ENCODE data around the gene MACIR.

The MACIR gene

GRCh38 chr5:103293719-103294118, 35.2 kb downstream of the MACIR start:
- DNase-seq: no peak

DNA sequence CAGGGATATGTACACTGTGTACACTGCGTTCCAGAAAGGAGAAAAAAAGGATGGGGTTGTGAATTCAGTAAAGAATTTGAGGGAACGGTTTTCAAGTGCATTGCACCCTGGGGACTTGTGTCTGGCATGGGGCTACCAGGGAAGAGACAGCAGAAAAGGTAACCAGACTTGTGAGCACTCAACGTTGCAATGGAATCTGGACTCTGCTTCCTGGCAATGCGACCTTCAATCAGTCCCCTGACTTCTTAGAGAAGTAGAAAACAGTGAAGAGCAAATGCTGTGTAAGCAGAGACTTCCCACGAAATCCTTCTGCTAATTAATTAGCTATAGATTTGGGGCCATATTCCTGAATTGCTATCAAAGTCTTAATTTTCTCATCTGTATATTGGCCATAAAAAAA, 36.3 kb downstream of the MACIR start:
- no peak for DNase-seq

DNA sequence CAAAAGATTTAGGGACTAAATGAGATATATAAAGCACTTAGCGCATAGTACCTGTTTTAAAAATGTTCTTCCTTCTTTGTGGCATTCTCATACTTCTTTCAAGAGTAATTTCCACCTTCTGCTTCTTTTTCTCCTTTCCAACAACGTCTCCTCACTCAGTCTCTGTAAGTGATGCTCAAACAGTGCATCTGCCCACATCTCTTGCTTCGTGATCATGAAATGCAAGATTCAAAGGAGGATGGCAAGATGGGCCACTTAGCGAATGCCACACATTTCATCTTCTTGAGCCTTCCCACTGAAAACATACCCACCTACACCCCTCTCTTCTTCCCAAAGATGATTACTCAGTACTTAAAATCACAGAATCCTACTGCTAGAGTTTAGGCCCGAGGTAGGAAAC, 36.9 kb downstream of the MACIR start:
- DNase-seq: no peak

GRCh38 chr5:103295871-103296270, 37.3 kb downstream of the MACIR start:
- no peak for DNase-seq

DNA sequence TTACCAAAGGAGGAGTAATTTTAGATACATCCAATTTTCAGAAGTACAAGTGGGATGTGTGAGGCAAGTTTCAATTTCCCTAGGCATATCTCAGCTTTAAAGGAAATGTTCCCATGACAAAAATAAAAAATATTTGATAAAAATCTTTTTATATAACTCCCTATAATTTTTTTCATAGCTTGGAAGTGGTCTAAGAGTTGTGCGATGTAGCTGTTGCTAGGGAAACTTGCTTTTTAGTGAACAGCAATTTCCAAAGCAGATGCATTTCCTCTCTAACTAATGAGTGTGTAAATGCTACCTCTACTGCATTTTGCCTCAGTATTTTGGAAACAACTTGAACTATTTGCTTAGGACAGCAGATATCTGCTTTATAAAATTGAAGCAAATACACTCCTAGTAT, 39.6 kb downstream of the MACIR start:
- no peak for DNase-seq

DNA sequence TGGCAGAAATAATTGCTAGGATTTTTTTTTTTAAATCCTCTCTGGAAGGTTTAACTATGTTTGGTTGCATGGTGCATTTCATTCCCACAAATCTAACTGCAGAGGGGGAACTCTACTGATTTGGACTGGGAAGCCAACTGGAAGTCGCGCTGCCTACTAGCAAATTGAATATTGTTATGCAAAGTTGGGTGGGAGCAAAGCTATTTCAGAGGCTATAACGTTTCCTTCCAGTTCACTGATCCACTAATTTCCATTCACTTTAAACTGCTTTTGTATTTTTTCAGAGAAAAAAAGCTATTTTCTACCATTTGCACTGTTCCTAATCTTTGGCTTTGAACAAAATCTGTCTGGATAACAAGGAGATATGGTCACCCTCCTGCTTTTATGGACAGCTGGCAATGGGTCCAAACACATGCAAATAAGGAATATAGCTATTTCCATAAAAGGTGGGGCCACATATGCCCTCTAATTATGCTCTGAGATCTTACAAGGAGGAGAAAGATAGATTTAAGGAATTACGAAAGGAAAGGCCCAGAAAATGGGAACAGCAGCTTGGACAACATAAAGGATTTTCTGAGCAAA, 40.1 kb downstream of the MACIR start:
- no peak for DNase-seq

DNA sequence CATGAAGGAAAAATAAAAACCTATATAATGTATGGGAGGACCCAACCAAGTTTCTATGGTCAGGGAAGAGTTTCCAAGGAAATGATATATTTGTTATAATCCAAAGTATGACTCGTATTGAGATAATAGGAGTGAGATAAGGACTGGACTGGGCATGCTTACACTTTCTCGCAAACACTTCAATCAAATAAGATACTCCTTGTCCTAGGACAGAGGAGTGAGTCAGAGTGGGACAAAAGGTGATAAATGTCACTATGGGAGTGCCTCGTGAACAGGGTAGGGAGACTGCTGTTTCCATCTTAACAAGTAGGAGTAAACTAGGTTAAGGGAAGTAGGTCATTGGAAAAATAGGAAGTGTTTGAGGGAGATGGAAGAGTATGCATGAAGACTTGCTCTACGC, 47.2 kb downstream of the MACIR start:
- DNase-seq: no peak

DNA sequence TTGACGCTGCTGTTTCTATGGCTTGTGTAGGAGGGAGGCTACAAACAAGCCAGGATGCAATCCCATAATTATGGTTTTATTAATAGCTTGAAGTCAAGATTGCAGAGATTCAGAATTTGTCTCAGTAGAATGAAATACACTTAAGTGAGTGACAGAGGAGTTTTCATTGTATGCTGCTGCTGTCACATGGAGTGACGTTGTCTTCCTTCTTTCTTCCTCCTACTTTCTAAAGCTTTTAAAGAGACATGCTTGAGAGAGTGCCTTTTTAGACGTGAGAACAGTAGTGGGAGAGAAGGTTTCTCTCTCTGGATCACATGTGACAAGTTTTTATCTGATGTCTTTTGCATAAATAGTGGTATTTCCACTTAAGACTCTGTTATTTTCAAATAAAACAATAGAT, 48.9 kb downstream of the MACIR start:
- no peak for DNase-seq

DNA sequence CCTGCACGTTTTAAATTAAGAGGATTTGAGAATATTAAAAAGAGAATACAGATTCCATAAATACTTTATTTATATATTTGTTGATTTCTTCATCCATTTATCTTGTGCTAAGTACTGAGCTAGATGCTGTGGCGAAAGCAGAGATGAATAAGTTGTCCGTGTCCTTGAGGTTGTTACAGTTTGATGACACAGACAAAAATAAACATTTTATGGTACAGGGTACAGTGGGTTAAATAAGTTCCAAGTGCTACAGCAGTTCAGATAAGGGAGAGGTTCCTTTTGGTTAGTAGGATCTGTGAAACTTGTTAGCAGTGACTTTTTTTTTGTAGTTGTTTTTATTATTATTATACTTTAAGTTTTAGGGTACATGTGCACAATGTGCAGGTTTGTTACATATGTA, 50.2 kb downstream of the MACIR start:
- DNase-seq: no peak

DNA sequence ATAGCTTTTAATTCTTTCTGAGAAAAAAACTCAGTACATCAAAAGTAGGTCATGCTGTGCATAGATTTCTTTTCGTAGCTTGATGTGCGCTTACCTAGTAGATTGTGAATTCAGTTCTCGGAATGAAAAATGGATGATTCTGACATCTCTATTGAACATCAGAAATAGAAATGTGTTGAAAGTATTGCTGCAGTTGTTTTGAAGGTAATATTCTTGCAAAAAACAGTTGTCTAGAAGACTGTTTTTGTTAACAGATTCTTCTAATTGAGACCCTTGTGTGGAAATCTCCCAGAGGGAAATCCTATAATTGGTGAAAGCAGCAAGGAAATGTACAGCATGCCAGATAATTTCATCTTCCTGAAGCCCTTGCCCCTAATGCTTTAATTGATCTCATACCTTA, 54.5 kb downstream of the MACIR start:
- no peak for DNase-seq

- no peak for DNase-seq
Measured at GRCh38 chr5:103315455-103315854, 56.9 kb downstream of the MACIR start.

GRCh38 chr5:103327451-103327850, 68.9 kb downstream of the MACIR start:
- no peak for DNase-seq

- DNase-seq: no peak
Measured at GRCh38 chr5:103327893-103328292, 69.3 kb downstream of the MACIR start.

Measured in activated gamma-delta T cell treated with Interleukin-2 at 50 U/mL for 16 hours (primary cell).